Measurements from ENCODE around the gene SLC6A20.

Gene SLC6A20

GRCh38 chr3:45754461-45754860 lies 41.9 kb downstream of the SLC6A20 start (continued):
- no peak for TF ChIP-seq REST (tag by site-specific recombination; IDR thresholded peaks at IDR 0.05)
- TF ChIP-seq PRDM6 (tag by site-specific recombination; IDR thresholded peaks at IDR 0.05): no peak
- no peak for TF ChIP-seq ZNF645 (tag by site-specific recombination; IDR thresholded peaks at IDR 0.05)

GRCh38 chr3:45753095-45753494 lies 43.2 kb downstream of the SLC6A20 start:
- TF ChIP-seq ATF2 (tag by site-specific recombination; IDR thresholded peaks at IDR 0.05; ENCODE audit: low read depth): no peak
- TF ChIP-seq ZNF184 (tag by site-specific recombination; IDR thresholded peaks at IDR 0.05): no peak
- ChIA-PET CTCF (interaction anchor here (1.3 kb wide), 1 partner anchor 8 kb away, joined by 5 read pairs; no protein-coding TSS in a partner anchor), POLR2A (no interaction called here)
- H3K36me3 ChIP-seq (ENCODE audit: control insufficient read depth in 2 of 2, insufficient read depth in 1 of 2, low read length in 2 of 2): peaks cover 0 to 1% of the 10 kb centered on the region in 2 experiments; a peak in 1 of 3 replicates
- no peaks in the 10 kb centered on the region for H3K9me3 ChIP-seq (ENCODE audit: control insufficient read depth, insufficient read depth, low read depth, low read length)
- no peaks in the 10 kb centered on the region for H3K4me1 ChIP-seq (ENCODE audit: control insufficient read depth, insufficient read depth, low read length)
- H3K4me3 ChIP-seq (ENCODE audit: low read depth, low read length): no peak overlapping the region
- H3K27ac ChIP-seq (ENCODE audit: extremely low read depth, low read depth, low read length): no peak overlapping the region

GRCh38 chr3:45751537-45752242 lies 44.6 kb downstream of the SLC6A20 start:
- TF ChIP-seq PRDM4 (tag by site-specific recombination; IDR thresholded peaks at IDR 0.05) (no peak), SETDB1 (IDR thresholded peaks at IDR 0.05; ENCODE audit: insufficient read length, low read length) (no peak)
- Histone ChIP-seq H3K36me3 (ENCODE audit: control insufficient read depth in 2 of 2, insufficient read depth in 1 of 2, low read length in 2 of 2) (peaks cover 0 to 15% of the 10 kb centered on the region in 2 experiments; a peak in 1 of 3 replicates), H3K4me1 (ENCODE audit: control insufficient read depth, insufficient read depth, low read length) (no peaks in the 10 kb centered on the region), H3K27ac (ENCODE audit: extremely low read depth, low read depth, low read length) (no peak overlapping the region), H3K4me3 (ENCODE audit: low read depth, low read length) (no peak overlapping the region), H3K9me3 (ENCODE audit: control insufficient read depth, insufficient read depth, low read depth, low read length) (no peaks in the 10 kb centered on the region)
- CTCF ChIA-PET: interaction anchor here (0.8 kb wide), 1 partner anchor 9 kb away, joined by 4 read pairs; no protein-coding TSS in a partner anchor
- POLR2A ChIA-PET: interaction anchor here (0.6 kb wide), 1 partner anchor 10 kb away, joined by 4 read pairs; no protein-coding TSS in a partner anchor

Measured in HEK293 (cell line).